Liver (tissue), 9 donors: ENCODE data around the gene TMEM178B. TPM values are rescaled to one million over a fixed set of nuclear protein-coding genes. Genes with fewer than 3 reads are reported as not detected.

ENCODE experiments used
- DNase-seq: peaks from one replicate; pipeline ENCODE4 v3.0.0-alpha.2; 2017; ENCODE audit warnings: low spot score
- H3K27ac ChIP-seq, 2 donors: one replicate each; pipeline ENCODE4 v1.7.0; 2013; ENCODE audit warnings: inconsistent platforms in 2 of 2, low read length in 2 of 2, control low read depth in 1 of 2, low read depth in 1 of 2, mild to moderate bottlenecking in 1 of 2
- H3K27me3 ChIP-seq, 4 donors: one replicate each; pipeline versions ENCODE4 v1.6.1 to v1.7.0; 2013; ENCODE audit warnings: low read length in 3 of 4, inconsistent platforms in 1 of 4, mild to moderate bottlenecking in 1 of 4, moderate library complexity in 1 of 4; ENCODE audit not compliant: control insufficient read depth in 4 of 4, insufficient read depth in 4 of 4
- H3K36me3 ChIP-seq, 4 donors: one replicate each; pipeline versions ENCODE4 v1.6.1 to v1.7.0; 2013; ENCODE audit warnings: low read length in 3 of 4, mild to moderate bottlenecking in 3 of 4, low read depth in 1 of 4, moderate library complexity in 1 of 4; ENCODE audit not compliant: control insufficient read depth in 4 of 4, insufficient read depth in 3 of 4
- H3K4me1 ChIP-seq, 4 donors: one replicate each; pipeline versions ENCODE4 v1.6.1 to v1.7.0; 2013; ENCODE audit warnings: low read length in 3 of 4, mild to moderate bottlenecking in 3 of 4, moderate library complexity in 1 of 4; ENCODE audit not compliant: control insufficient read depth in 4 of 4, insufficient read depth in 4 of 4
- H3K4me3 ChIP-seq, 3 donors: one replicate each; pipeline versions ENCODE4 v1.6.1 to v1.7.0; 2013; ENCODE audit warnings: low read length in 3 of 3, control low read depth in 1 of 3, low read depth in 1 of 3, mild to moderate bottlenecking in 1 of 3
- H3K9ac ChIP-seq, 2 donors: one replicate each; pipeline ENCODE4 v1.7.0; 2013; ENCODE audit warnings: low read length in 2 of 2, mild to moderate bottlenecking in 2 of 2, moderate library complexity in 2 of 2, control low read depth in 1 of 2, low read depth in 1 of 2
- H3K9me3 ChIP-seq, 4 donors: one replicate each; pipeline versions ENCODE4 v1.6.1 to v1.7.0; 2013; ENCODE audit warnings: low read length in 3 of 4; ENCODE audit not compliant: control insufficient read depth in 4 of 4
- ATF3 ChIP-seq: IDR thresholded peaks from 2 replicates; pipeline ENCODE4 v1.6.1; 2016; ENCODE audit warnings: antibody characterized with exemption
- EGR1 ChIP-seq, 2 donors: IDR thresholded peaks; 2 replicates each; pipeline ENCODE4 v1.6.1; 2016 to 2018; ENCODE audit warnings: antibody characterized with exemption in 2 of 2, low read depth in 2 of 2
- FOXA1 ChIP-seq: IDR thresholded peaks from 2 replicates; pipeline ENCODE4 v1.6.1; 2016; ENCODE audit warnings: antibody characterized with exemption
- FOXA2 ChIP-seq: IDR thresholded peaks from 2 replicates; pipeline ENCODE4 v1.6.1; 2016; ENCODE audit warnings: antibody characterized with exemption
- HNF4A ChIP-seq, 2 donors: conservative IDR thresholded peaks; 2 replicates each; pipeline ENCODE4 v1.6.1; 2016; ENCODE audit warnings: antibody characterized with exemption in 2 of 2, mild to moderate bottlenecking in 2 of 2
- HNF4G ChIP-seq: IDR thresholded peaks from 2 replicates; pipeline ENCODE4 v1.6.1; 2016; ENCODE audit warnings: antibody characterized with exemption
- RXRA ChIP-seq, 2 donors: IDR thresholded peaks; 2 replicates each; pipeline ENCODE4 v1.6.1; 2017 to 2018; ENCODE audit warnings: antibody characterized with exemption in 2 of 2, mild to moderate bottlenecking in 1 of 2
- WGBS: extraction: QIAGEN DNeasy Blood & Tissue Kit; methylation state at CpG from one replicate; pipeline ENCODE4 v1.1.7; 2013; 5-methylcytosine and 5-hydroxymethylcytosine counted together
- polyA plus RNA-seq, 2 donors: library from polyadenylated mRNA; stranded (reverse) in 1 of 2; unstranded in 1 of 2; fragments of 200-250 nt in 1 of 2; fragments of >200 nt in 1 of 2; fragmentation: Nextera tagmentation in 1 of 2; extraction: Ambion mirVana in 1 of 2; gene quantifications; one replicate each; pipeline versions ENCODE4 v1.2.1 to v1.2.3, GENCODE V29; 2013 to 2015
- total RNA-seq, 2 donors: library from RNA; depleted of rRNA; stranded (reverse); fragments of >200 nt; gene quantifications; one replicate each; pipeline ENCODE4 v1.2.3, GENCODE V29; 2014
- TF ChIP-seq, protein P1 (sequence below): IDR thresholded peaks from 2 replicates; pipeline ENCODE4 v1.6.1; 2016; ENCODE audit warnings: antibody characterized with exemption
- TF ChIP-seq, protein P2 (sequence below): fragments of 150-350 bp; IDR thresholded peaks from 2 replicates; pipeline ENCODE4 v1.5.1; 2017; ENCODE audit warnings: improper control_type of control experiment, low read depth, low read length; ENCODE audit not compliant: missing input control
- TF ChIP-seq, protein P3 (sequence below): IDR thresholded peaks from 2 replicates; pipeline ENCODE4 v1.6.1; 2016; ENCODE audit warnings: antibody characterized with exemption, mild to moderate bottlenecking
- donor health status: healthy.
- donor health status: healthy.
- donor health status: healthy.
- donor health status: healthy.
- donor health status: healthy.

Gene TMEM178B
- total and polyA plus RNA-seq, 4 donors, result under 0.01 to 0.02 (median under 0.01) TPM; not detected in 1

DNA sequence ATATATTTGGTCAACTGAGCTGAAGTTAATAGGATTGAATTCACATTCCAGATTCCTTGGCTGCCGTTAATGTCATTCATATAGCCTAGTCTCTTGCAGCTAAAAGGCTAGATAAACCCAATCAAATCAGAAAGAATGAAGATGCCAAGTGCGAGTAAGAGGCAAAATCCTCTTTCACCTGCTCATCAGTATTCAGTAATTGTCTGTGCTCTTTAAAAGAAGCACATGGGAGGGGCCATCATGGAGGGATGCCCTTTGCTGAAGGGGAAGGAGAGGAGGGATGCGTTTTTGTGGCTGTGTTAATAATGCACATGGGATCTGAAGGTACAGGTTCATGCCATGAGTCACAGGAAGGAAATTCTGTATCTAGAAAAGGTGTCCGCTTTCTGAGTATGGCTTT lies 232.2 kb downstream of the TMEM178B start (continued):
- TF ChIP-seq, protein P1, sequence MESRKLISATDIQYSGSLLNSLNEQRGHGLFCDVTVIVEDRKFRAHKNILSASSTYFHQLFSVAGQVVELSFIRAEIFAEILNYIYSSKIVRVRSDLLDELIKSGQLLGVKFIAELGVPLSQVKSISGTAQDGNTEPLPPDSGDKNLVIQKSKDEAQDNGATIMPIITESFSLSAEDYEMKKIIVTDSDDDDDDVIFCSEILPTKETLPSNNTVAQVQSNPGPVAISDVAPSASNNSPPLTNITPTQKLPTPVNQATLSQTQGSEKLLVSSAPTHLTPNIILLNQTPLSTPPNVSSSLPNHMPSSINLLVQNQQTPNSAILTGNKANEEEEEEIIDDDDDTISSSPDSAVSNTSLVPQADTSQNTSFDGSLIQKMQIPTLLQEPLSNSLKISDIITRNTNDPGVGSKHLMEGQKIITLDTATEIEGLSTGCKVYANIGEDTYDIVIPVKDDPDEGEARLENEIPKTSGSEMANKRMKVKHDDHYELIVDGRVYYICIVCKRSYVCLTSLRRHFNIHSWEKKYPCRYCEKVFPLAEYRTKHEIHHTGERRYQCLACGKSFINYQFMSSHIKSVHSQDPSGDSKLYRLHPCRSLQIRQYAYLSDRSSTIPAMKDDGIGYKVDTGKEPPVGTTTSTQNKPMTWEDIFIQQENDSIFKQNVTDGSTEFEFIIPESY, result no peak
- TF ChIP-seq RXRA (IDR thresholded peaks at IDR 0.05) (no peak), ATF3 (no peak), FOXA1 (no peak), HNF4G (no peak), HNF4A (conservative IDR thresholded peaks at IDR 0.05) (no peak), EGR1 (IDR thresholded peaks at IDR 0.05; ENCODE audit: low read depth in 2 of 2) (no peak)

- Histone ChIP-seq H3K27me3 (no peaks in the 10 kb centered on the region), H3K9me3 (no peaks in the 10 kb centered on the region), H3K36me3 (no peaks in the 10 kb centered on the region), H3K4me3 (no peak overlapping the region), H3K27ac (no peak overlapping the region), H3K9ac (no peak overlapping the region), H3K4me1 (no peaks in the 10 kb centered on the region)
- DNase-seq, result no peak
- TF ChIP-seq EGR1 (IDR thresholded peaks at IDR 0.05; ENCODE audit: low read depth in 2 of 2) (no peak), FOXA2 (no peak)
- TF ChIP-seq, protein P1, result no peak
- TF ChIP-seq, protein P2, sequence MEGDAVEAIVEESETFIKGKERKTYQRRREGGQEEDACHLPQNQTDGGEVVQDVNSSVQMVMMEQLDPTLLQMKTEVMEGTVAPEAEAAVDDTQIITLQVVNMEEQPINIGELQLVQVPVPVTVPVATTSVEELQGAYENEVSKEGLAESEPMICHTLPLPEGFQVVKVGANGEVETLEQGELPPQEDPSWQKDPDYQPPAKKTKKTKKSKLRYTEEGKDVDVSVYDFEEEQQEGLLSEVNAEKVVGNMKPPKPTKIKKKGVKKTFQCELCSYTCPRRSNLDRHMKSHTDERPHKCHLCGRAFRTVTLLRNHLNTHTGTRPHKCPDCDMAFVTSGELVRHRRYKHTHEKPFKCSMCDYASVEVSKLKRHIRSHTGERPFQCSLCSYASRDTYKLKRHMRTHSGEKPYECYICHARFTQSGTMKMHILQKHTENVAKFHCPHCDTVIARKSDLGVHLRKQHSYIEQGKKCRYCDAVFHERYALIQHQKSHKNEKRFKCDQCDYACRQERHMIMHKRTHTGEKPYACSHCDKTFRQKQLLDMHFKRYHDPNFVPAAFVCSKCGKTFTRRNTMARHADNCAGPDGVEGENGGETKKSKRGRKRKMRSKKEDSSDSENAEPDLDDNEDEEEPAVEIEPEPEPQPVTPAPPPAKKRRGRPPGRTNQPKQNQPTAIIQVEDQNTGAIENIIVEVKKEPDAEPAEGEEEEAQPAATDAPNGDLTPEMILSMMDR, result no peak
- TF ChIP-seq, protein P3, sequence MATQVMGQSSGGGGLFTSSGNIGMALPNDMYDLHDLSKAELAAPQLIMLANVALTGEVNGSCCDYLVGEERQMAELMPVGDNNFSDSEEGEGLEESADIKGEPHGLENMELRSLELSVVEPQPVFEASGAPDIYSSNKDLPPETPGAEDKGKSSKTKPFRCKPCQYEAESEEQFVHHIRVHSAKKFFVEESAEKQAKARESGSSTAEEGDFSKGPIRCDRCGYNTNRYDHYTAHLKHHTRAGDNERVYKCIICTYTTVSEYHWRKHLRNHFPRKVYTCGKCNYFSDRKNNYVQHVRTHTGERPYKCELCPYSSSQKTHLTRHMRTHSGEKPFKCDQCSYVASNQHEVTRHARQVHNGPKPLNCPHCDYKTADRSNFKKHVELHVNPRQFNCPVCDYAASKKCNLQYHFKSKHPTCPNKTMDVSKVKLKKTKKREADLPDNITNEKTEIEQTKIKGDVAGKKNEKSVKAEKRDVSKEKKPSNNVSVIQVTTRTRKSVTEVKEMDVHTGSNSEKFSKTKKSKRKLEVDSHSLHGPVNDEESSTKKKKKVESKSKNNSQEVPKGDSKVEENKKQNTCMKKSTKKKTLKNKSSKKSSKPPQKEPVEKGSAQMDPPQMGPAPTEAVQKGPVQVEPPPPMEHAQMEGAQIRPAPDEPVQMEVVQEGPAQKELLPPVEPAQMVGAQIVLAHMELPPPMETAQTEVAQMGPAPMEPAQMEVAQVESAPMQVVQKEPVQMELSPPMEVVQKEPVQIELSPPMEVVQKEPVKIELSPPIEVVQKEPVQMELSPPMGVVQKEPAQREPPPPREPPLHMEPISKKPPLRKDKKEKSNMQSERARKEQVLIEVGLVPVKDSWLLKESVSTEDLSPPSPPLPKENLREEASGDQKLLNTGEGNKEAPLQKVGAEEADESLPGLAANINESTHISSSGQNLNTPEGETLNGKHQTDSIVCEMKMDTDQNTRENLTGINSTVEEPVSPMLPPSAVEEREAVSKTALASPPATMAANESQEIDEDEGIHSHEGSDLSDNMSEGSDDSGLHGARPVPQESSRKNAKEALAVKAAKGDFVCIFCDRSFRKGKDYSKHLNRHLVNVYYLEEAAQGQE, result no peak
- 78% methylated on average over 2 of the region's 2 CpGs for WGBS
Measured at GRCh38 chr7:141312395-141312794, 238.5 kb downstream of the TMEM178B start.
